NCI-H1694 treated with DMSO at 0.1 percent for 48 hours (cell line): ENCODE measurements around the gene BMPR1B.

Experiments used
- DNase-seq: peaks from one replicate; lab custom pipeline; 2025; lab: John Stamatoyannopoulos, UW

Gene BMPR1B

DNA sequence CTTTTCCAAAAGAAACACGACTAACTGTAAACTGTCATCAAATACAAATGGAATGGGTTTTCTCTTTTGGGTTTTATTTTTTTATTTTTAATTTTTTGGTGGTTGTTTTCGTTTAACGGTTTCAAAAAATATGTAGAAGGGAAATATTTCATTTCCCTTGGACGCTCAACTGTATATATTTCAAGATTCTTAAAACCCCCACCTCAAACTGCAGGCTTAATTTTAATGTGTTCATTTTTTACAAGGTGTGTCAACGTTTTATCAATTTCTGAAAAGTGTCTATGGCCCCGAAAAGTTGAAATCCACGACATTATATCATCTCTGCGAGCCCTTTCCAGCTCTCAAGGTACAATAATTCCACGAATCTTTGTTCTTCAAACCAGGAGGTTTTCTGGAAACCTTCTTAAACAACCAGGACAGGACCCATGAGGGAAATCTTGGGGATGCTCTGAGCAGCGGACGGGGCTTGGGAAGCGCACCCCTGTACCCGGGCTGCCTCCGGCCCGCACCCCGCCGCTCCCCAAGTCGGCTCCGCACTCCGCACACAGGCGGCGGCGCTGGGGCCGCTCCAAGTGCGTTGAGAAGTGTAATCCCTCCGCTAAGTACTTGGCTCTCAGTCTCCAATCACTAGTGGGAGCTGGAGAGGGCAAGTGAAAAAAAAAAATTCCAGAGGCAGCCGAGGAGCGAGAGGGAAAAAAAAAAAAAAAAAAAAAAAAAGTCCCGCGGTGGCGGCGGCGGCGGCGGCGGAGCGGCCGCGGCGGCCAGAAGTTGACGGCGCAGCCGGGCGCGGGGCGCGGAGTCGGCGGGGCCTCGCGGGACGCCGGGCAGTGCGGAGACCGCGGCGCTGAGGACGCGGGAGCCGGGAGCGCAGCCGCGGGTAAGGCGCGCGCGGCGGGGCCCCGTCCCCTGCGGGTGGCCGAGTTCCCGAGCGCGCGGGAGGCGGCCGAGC lies at the start of gene BMPR1B:
Gene BMPR1B, plus strand, starts transcription at position 764 of the 949 bp plus-strand sequence. CDS start 346,470 bp downstream, outside the sequence.
- DNase-seq: no peak

DNA sequence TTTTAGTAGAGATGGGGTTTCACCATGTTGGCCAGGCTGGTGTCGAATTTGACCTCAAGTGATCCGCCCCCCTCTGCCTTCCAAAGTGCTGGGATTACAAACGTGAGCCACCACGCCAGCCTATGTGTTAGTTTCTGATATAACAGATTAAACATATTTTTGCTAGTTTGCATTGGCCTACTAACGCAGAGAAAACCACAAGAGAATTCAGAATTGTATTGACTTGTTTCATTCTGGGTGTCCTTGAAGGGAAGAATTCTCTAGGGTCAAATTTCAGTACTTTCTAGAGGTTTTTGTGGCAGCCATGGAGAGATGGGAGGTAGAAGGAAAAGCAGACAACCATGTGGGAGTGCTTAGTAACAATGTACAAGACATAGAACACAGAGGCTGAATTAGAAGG lies 46.1 kb upstream of the BMPR1B start:
- DNase-seq: no peak

DNA sequence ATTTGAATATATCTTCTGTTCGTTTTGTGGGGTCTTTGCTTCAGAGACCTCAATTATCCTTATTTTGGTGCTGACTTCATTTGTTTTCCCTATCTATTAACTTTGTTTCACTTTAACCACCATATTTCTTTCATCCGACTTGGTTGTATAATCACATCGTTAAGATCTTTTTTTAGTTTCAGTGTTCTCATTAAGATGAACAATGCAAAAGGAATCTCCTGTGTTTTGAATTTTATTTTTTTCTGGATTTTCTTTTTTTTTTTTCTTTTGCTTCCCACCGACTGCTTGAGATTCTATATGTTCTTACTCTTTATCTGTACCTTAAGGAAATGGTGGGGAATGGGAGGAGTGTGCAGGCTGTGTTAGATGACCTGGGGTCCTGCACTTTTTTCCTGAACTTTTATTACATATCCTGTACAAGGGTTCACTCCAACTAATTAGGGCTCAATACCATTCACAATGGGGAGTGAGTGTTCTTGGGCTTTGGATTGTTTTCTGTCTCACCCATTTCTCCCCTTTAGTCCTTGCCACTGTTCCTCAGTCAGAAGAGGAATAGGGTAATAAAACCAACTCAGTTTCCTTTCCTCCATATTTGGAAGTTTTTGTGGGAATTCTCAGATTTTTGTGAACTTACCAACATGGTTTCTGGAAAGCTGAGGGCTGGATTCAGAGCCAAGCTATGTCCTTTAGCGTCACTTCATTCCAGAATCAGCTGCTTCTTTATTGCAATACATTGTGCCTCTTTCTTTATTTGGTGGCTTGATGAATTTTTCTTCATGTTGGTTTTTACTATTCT lies 43.2 kb upstream of the BMPR1B start:
- no peak for DNase-seq

DNA sequence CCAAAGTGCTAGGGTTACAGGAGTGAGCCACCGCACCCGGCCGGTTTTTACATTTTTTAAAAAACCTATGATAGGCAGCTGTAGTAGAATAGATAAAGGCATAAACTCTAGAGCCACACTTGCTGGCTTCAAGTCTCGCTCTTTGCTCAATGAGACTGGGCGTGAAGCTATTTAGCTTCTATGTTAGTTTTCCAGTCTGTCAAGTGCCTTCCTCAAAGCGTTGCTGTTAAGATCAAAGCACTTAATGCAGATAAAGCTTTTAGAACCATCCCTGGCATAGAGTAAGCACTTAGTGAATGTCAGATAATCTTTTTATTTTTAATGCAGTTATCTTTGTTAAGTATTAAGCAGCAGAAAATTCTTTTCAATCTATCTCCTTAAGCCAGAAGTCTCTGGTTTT lies 42.0 kb upstream of the BMPR1B start:
- DNase-seq: no peak

DNA sequence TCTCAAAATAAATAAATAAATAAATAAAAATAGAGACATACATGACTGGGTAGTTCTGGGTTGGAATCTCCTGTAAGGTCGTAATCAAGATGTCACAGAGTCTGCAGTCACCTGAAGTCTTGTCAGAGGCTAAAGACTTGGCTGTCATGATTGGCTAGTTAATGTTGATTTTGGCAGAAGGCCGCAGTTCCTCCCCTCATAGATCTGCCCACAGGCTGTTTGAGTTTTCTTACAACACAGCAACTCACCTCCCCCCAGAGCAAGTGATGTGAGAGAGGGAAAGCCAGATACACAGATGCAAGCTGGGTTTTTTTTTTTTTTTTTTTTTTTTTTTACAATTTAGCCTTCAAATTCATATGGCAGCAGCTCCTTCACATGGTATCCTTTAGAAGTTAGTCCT lies 36.4 kb upstream of the BMPR1B start:
- no peak for DNase-seq

DNA sequence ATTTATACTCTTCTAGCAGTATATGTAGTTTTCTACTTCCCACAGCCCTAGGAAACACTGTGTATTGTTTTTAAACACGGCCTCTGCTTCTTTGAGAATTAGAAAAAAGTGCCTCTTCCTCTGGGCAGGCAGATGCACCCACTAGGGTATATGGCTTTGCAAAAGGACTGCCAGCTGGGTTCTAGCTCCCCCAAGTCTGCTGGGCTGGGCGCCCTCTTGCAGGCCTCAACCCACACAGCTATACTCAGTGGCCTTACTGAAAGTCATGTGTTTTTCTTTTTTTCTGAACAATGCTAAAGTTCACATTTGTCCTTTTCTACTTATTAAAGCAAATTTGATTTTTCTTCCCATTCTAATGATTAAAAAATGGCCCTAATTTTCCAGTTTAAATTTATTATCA lies 35.5 kb upstream of the BMPR1B start:
- no peak for DNase-seq

DNA sequence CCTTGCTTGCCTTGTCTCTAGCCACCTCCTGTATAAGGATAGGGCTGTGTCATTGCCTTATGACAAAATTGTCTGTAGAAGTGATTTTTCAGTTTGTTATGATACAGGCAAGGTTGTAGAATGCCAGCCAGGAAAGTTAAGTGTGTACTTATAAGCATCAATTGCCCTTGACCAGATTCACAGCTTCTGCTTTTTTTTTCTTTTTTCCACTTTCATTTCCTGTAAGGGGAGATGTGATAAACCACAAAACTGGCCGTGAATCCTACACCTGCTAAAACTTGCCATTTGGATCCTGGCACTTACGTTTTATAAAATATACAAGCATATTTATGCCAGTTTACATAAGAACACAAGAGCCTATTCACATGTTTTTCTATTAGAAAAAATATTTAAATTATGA lies 35.0 kb upstream of the BMPR1B start:
- DNase-seq: no peak

DNA sequence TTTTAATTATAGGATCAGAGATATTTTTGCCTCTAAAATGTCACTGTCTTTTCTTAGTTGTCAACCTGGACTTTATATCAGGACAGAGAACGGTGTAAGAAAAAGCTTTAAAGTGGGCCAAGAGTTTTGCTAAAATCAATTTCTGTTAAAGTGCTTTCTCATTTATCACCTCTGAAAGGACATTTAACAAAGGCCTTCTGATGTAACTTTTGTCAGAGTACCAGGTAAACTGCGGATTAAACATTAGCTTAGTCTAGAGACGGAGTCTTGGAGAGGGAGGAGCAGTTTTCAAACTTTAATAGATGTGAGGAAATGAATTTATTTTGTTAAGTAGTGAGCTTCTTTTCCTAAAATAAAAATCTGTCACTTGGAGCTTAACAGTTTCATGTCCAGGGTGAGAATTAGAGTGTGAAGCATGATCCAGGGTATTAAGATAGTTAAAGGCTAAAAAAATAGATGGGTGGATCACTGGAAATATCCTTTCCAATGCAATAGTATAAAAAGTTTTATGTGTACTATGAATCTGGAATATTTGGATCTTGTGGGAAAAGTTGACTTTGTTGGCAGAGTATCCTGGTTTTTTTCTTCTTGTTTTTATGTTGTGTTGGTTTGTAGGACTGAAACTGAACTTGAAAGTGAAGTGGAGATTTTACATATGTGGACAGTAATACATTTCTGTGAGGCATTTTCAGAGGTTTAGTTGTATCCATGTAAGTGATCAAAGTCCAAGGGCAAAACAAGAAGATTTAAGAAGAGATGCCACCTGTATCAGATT lies 33.6 kb upstream of the BMPR1B start:
- no peak for DNase-seq

DNA sequence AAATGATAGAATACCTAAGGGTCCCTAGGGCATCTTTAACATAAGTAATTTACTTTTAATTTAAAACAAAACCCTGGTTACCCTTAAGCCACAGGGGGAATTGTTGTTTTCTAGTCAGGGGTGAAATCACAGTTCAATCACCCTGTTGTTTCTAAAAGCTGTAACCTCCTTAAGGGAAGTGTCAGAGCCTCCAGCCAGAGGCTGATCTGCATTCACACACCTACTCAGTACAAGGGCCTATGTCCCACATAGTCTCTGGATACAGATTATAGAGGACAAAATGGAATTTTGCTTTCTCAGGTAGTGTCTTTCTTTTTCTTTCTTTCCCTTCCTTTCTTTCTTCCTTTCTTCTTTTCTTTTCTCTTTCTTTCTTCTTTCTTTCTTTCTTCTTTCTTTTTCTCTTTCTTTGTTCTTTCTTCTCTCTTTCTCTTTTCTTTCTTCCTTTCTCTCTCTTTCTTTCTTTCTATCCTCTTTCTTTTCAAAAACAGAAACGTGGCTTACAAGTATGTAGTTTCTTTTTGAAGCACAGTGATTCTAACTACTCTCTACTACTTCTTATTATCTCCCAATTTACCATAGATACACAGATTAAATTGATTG lies 31.1 kb upstream of the BMPR1B start:
- no peak for DNase-seq

DNA sequence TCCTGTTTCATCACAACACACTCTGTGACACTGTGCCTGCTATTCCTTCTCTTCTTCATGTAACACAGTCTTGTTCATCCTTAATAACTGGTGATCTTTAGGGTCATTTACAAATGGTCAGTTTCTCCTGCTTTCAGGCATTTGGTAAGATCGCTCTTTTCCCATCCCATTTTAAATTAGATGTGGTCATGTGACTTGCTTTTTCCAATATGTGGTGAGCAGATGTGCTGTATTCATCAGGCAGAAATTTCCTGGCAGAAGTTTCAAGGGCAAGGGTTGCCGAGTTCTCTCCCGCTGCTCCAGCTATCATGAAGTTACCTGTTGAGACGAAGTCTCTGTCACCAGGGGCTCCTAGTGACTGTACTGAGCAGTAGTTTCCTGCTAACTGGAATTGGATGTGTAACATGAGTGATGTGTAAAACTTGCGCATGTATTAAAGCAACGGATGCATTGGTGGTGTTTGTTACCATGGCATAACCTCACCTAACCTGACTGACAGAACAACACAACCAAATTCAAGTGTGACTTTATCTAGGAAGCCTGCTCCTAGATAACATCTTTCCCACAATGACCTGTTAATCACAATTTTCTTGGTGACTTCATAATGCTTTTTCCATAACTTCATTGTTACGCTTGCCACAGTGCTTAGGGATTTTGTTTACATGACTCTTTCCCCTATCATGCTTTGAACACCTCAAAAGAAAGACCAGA lies 29.5 kb upstream of the BMPR1B start:
- DNase-seq: no peak

DNA sequence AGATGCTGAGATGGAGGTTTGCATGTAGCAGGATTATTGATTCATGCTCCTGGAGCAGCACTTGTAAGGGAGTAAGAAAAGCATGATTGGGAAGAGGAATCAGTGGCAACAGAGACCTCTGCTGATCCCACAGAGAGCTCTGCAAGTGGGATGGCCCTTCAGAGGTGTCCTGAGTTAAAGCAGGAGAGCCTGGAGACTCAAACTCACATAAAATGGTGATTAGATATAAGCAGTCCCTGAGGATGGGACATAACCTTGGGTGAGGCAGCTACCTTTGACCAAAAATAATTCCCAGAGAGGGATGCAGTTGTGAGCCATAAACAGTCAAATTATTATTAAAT lies 25.4 kb upstream of the BMPR1B start:
- DNase-seq: no peak

DNA sequence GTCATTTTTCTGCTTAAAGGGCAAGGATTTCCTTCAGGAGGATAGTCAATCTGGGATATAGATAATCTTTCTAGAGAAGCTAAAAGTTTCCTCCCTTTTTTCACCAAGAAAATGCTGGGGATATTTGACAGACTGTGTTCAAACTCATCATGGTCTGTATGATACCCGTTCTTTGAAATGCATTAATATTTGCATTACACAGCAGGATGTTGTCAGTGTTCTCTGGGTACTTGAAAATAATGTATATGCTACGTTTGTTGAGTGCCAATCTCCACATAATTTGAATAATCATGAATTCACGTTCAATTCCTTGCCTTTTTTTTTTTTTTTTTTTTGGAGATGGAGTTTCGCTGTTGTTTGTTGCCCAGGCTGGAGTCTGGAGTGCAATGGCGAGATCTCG lies 18.0 kb upstream of the BMPR1B start:
- no peak for DNase-seq

DNA sequence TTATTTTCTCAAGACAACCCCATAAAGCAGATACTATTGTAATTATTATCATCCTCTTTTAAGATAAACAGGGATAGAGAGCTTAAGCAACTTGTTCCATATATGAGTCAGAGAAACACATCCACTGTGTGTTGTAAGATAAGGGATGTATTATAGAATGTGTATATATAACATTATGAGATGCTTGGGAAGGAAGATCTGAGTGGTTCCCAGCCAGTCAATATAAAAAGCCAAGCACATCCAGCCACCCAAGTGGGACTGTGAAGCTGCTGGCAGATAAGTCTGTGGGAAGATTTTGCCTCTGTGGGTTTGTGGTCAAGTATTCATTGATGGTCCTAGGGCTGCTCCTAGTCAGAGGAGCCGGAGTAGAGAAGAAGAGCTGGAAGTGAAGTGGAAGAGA lies 16.5 kb upstream of the BMPR1B start:
- DNase-seq: no peak

DNA sequence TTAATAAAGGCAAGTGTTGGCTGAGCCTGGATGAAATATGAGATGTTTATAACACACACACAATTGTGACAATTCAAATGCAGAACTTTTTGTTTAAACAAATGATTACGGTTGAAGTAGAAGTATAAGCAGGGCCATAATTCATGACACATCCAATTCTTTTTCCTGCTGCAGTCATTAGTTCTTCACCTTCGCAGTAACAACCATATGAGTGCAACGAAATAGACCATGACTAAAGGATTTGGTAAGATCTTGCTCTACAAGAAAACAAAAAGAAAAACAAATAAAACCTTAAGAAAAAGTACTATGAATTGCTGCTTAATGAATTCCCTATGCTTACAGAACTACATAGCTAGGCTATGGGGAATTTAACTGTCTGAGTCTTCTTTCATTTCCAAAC lies 13.9 kb upstream of the BMPR1B start:
- no peak for DNase-seq

DNA sequence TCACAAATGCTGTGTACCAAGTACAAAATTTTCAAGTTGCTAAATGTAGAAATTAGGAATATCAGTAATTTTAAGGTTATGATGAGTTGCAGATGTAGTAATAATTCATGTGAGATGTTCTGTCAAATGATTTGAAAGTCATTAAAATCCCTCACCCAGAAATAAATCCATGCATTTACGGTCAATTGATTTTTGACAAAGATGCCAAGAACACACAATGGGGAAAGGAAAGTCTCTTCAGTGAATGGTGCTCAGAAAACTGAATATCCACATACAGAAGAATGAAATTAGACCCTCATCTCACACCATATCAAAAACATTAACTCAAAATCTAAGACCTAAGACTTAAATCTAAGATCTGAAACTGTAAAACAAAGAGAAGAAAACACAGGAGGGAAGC lies 12.9 kb upstream of the BMPR1B start:
- no peak for DNase-seq

DNA sequence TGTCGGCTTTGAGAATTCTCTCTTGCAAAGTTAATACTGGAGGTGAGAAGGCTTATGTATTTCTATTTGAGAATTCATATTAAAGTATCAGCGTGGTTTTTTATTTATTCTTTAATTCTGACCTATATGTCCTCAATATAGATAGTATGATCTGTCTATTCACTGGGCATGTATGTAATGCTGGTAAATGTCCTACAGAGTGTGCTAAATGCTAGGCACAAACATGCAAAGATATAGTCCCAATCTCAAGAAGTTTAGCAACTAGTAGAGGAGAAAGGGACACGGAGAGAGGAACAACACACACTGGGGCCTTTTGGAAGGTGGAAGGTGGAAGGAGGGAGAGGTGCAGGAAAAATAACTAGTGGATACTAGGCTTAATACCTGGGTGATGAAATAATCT lies 11.0 kb upstream of the BMPR1B start:
- DNase-seq: no peak

DNA sequence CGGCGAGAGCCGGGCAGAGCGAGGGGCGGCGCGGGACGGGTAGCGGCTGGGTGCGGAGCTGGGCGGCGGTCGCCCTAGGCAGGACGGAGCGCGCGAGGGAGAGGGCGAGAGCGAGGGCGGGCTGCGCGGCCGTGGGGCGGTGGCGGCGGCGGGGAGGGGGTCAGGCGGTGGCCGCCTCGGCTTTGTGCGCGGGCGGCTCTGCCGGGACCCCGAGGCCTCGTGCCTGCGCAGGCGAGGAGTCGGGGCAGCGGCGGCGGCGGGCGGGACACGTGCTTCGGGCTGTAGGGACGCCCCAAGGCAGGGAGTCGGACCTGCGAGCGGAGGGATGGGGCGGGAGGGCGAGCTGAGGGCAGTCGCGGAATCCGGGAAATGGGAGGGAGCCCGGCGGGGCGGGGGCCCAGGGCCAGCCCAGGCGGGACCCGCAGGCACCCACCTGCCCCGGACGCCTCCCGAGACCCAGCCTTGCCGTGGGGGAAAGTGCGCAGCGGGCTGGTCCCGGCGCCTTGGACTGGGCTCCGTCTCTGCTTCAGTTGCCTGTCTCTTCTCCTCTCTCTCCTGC lies 465 bp downstream of the BMPR1B start:
- DNase-seq: no peak

DNA sequence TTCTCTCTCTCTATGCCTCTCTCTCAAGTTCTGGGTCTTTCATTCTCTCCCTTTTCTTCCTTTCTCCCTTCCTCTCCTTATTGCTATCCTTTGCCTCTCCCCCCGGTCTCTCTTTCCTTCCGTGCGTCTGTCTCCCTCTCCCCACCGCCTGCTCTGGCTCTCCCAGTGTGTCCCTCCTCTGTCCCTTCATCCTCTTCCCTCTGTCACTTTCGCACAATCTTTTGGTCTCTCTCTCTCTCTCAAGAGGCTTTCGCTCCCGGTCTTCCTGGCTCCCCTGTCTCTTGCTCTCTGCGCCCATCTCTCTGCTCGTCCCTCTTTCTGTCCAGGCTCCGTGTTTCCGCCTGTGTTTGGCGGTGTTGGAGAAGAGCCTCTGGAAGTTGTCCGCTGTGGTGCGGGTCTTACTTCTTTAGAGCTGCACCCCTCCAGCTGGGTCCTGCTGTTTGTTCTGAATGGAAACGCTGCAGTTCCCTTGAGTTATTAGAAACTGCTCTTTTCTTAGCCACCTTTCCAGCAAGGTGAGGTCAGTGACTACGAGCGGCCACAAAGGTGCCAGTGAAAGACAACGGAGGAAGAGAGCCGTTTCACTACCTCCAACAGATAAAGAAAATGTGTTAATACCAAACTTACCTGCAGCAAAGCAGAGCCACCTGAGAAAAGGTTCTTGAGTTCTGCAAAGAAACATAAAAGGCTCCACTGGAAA lies 1.1 kb downstream of the BMPR1B start:
- no peak for DNase-seq

DNA sequence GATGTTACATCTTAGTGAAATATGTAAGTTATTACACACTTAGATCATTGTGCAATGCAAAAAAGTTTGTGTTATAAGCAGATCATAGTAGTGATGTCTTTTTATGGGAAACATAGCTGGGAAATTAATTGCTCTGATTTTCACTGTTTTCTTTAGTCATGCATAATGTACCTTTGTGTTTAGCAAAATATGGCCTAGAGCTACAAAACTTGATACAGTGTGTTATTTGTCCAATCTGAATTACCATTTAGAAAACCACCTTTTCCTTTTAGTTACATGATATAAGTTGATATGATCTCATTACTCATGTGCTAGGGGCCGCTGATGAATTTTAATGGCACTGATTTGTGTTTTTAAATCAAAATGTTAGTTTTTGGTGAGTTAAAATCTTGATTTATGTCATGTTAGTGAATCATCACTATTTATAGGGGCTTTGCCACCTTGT lies 2.0 kb downstream of the BMPR1B start:
- no peak for DNase-seq

DNA sequence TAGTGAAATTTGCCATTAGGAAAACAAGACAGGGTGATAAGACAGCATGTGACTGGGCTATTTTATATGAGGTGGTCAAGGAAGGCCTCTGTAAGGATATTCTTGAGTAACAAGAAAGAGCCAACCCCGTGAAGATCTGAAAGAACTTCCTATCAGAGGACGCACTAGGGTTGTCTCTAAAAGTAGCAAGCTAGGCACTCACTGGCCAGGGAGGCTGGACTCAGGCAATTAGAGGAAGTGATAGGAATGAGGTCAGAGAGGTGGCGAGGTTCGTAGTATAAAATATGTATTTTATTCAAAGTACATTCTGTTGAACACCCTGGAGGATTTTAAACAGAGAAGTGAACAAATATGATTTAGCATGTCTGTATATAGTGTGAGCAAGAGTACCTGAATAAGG lies 4.6 kb downstream of the BMPR1B start:
- DNase-seq: no peak
